Endodermal cell (in vitro differentiated cells): Measurements from ENCODE around the gene OMP. TPM values are rescaled to one million over a fixed set of nuclear protein-coding genes. Genes with fewer than 3 reads are reported as not detected.
A peak's percentile ranks its signal among the peaks of the same experiment; 100 is the strongest.

Experiments used
- DNase-seq: peaks from one replicate; pipeline ENCODE4 v3.0.0-alpha.2; 2017
- H3K27ac ChIP-seq: 2 replicates; pipeline ENCODE4 v1.5.1; 2013; ENCODE audit warnings: mild to moderate bottlenecking, low read depth, low read length, moderate library complexity
- H3K27me3 ChIP-seq: 2 replicates; pipeline ENCODE4 v1.6.1; 2013; ENCODE audit warnings: mild to moderate bottlenecking, low read length, moderate library complexity; ENCODE audit not compliant: insufficient read depth, control insufficient read depth, poor library complexity, severe bottlenecking
- H3K36me3 ChIP-seq: 2 replicates; pipeline ENCODE4 v1.7.0; 2013; ENCODE audit warnings: mild to moderate bottlenecking, low read length, moderate library complexity; ENCODE audit not compliant: control insufficient read depth, insufficient read depth
- H3K4me1 ChIP-seq: one replicate; pipeline ENCODE4 v1.7.0; 2013; ENCODE audit warnings: low read length; ENCODE audit not compliant: control insufficient read depth, insufficient read depth
- H3K4me3 ChIP-seq: 2 replicates; pipeline ENCODE4 v1.5.1; 2013; ENCODE audit warnings: mild to moderate bottlenecking, low read length, moderate library complexity
- H3K9ac ChIP-seq: 2 replicates; pipeline ENCODE4 v1.6.1; 2013; ENCODE audit warnings: mild to moderate bottlenecking, low read length, moderate library complexity; ENCODE audit not compliant: poor library complexity, severe bottlenecking; ENCODE audit errors: extremely low read depth
- H3K9me3 ChIP-seq: 2 replicates; pipeline ENCODE4 v1.6.1; 2013; ENCODE audit warnings: mild to moderate bottlenecking, low read length, moderate library complexity; ENCODE audit not compliant: control insufficient read depth
- H3K27ac Mint-ChIP-seq: 2 replicates; pipeline ENCODE4 v1.8.0; 2020; ENCODE audit warnings: mixed read lengths
- H3K27me3 Mint-ChIP-seq: 2 replicates; pipeline ENCODE4 v1.8.0; 2021; ENCODE audit warnings: mild to moderate bottlenecking, mixed read lengths; ENCODE audit not compliant: insufficient read depth
- H3K36me3 Mint-ChIP-seq: 2 replicates; pipeline ENCODE4 v1.8.0; 2020; ENCODE audit warnings: low read depth, mixed read lengths
- H3K4me1 Mint-ChIP-seq: 2 replicates; pipeline ENCODE4 v1.8.0; 2020; ENCODE audit warnings: mixed read lengths
- H3K4me3 Mint-ChIP-seq: 2 replicates; pipeline ENCODE4 v1.8.0; 2020; ENCODE audit warnings: mild to moderate bottlenecking, moderate library complexity, mixed read lengths
- H3K9me3 Mint-ChIP-seq: 2 replicates; pipeline ENCODE4 v1.8.0; 2020; ENCODE audit warnings: mild to moderate bottlenecking, mixed read lengths
- WGBS, 2 experiments: methylation state at CpG; one replicate each; pipeline versions ENCODE4 v1.1.5 to v1.1.7; 2013; ENCODE audit warnings: missing lambda C conversion rate in 2 of 2, mixed read lengths in 1 of 2; ENCODE audit not compliant: insufficient coverage in 1 of 2, insufficient read length in 1 of 2; 5-methylcytosine and 5-hydroxymethylcytosine counted together
- long read RNA-seq, 4 experiments: library from polyadenylated mRNA in 2 of 4; library from RNA in 1 of 4; library from capped mRNA in 1 of 4; stranded (forward) in 3 of 4; unstranded in 1 of 4; transcript quantifications; one replicate each; pipeline ENCODE4 v2.0.0, GENCODE V29; 2020 to 2021; ENCODE audit warnings: inconsistent platforms in 1 of 4
- polyA plus RNA-seq, 2 experiments: library from polyadenylated mRNA; stranded (reverse); fragments of 50-300 nt; gene quantifications; one replicate each; pipeline ENCODE4 v1.2.3, GENCODE V29; 2013
- total RNA-seq, 2 donors: library from RNA; stranded (reverse); fragmentation: NEBNext Ultra II Directional in 1 of 2; extraction: Animal tissue kit (Norgen Biotek cat#: 25700) in 1 of 2; gene quantifications; 2 replicates in 1 of 2; 3 replicates in 1 of 2; pipeline ENCODE4 v1.2.1, GENCODE V29; 2021
- TF ChIP-seq, protein P1 (sequence below): fragments of 200-600 bp; sonication (generic); conservative IDR thresholded peaks from 2 replicates; pipeline ENCODE4 v1.5.0; 2021; ENCODE audit warnings: antibody characterized with exemption, mild to moderate bottlenecking

Gene OMP, protein sequence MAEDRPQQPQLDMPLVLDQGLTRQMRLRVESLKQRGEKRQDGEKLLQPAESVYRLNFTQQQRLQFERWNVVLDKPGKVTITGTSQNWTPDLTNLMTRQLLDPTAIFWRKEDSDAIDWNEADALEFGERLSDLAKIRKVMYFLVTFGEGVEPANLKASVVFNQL
- 1 to 10 TPM; 1.6 to 1.7 TPM for total RNA-seq
- not detected for polyA plus RNA-seq (2013, experiment 1 of 2)
- not detected for polyA plus RNA-seq (2013, experiment 2 of 2)
- long read RNA-seq, experiment 1, result 0 reads
- long read RNA-seq, experiment 2, result 0 reads
- long read RNA-seq, experiment 3, result 0 reads
- long read RNA-seq, experiment 4, result 0 reads

DNA sequence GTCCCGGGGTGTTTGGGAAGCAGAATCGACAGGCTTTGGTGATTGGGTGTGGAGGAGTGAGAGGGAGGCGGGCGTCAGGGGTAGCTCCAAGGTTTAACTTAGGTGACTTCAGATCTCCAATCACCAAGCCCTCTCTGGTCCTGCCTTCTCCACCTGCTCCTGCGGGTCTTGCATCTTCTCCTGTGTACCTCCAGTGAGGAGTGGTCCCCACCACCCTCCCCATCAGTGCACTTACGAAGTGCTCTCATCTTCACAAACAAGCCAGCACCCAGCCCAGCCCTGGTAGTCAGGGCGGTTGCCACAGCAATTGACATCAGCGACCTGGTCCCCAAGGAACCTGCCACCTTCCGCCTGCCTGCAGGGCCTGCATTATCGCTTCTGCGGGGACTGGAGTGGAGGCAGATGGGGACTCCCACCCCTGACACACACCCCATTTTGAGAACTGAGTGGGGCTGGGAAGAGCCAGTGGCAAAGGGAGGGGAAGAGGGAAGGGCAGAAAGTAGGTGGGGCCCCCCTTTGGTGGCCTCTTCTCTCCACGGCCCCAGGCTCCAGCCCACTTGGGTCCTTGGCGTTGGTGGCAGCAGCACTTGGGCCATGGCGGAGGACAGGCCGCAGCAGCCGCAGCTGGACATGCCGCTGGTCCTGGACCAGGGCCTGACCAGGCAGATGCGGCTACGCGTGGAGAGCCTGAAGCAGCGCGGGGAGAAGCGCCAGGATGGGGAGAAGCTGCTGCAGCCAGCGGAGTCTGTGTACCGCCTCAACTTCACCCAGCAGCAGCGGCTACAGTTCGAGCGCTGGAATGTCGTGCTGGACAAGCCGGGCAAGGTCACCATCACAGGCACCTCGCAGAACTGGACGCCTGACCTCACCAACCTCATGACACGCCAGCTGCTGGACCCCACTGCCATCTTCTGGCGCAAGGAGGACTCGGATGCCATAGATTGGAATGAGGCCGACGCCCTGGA lies at the start of gene OMP:
TSS of gene OMP (plus strand) at position 595 of the 965 bp plus-strand sequence. CDS start at position 595, 0 bp downstream.
- no peaks in the 10 kb centered on the region for H3K9me3 ChIP-seq
- no peaks in the 10 kb centered on the region for H3K4me1 ChIP-seq
- no peak within 1 kb of the TSS for H3K4me3 ChIP-seq
- no peak within 1 kb of the TSS for H3K27ac ChIP-seq
- no peaks in the 10 kb centered on the region for H3K4me1 Mint-ChIP-seq
- peak within 1 kb of the TSS; percentile 40 for H3K27ac Mint-ChIP-seq
- H3K27me3 ChIP-seq, result no peaks in the 10 kb centered on the region
- peaks cover 9% of the 10 kb centered on the region for H3K36me3 Mint-ChIP-seq
- WGBS, 2 experiments, result 94 to 98% methylated on average over 28 to 37 of the region's 37 CpGs
- TF ChIP-seq, protein P1, sequence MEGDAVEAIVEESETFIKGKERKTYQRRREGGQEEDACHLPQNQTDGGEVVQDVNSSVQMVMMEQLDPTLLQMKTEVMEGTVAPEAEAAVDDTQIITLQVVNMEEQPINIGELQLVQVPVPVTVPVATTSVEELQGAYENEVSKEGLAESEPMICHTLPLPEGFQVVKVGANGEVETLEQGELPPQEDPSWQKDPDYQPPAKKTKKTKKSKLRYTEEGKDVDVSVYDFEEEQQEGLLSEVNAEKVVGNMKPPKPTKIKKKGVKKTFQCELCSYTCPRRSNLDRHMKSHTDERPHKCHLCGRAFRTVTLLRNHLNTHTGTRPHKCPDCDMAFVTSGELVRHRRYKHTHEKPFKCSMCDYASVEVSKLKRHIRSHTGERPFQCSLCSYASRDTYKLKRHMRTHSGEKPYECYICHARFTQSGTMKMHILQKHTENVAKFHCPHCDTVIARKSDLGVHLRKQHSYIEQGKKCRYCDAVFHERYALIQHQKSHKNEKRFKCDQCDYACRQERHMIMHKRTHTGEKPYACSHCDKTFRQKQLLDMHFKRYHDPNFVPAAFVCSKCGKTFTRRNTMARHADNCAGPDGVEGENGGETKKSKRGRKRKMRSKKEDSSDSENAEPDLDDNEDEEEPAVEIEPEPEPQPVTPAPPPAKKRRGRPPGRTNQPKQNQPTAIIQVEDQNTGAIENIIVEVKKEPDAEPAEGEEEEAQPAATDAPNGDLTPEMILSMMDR, result no peak
- no peak for DNase-seq
- H3K9me3 Mint-ChIP-seq, result peaks cover 17% of the 10 kb centered on the region
- H3K36me3 ChIP-seq, result no peaks in the 10 kb centered on the region
- H3K9ac ChIP-seq, result no peak within 1 kb of the TSS
- H3K4me3 Mint-ChIP-seq, result no peak within 1 kb of the TSS
- H3K27me3 Mint-ChIP-seq, result no peaks in the 10 kb centered on the region

DNA sequence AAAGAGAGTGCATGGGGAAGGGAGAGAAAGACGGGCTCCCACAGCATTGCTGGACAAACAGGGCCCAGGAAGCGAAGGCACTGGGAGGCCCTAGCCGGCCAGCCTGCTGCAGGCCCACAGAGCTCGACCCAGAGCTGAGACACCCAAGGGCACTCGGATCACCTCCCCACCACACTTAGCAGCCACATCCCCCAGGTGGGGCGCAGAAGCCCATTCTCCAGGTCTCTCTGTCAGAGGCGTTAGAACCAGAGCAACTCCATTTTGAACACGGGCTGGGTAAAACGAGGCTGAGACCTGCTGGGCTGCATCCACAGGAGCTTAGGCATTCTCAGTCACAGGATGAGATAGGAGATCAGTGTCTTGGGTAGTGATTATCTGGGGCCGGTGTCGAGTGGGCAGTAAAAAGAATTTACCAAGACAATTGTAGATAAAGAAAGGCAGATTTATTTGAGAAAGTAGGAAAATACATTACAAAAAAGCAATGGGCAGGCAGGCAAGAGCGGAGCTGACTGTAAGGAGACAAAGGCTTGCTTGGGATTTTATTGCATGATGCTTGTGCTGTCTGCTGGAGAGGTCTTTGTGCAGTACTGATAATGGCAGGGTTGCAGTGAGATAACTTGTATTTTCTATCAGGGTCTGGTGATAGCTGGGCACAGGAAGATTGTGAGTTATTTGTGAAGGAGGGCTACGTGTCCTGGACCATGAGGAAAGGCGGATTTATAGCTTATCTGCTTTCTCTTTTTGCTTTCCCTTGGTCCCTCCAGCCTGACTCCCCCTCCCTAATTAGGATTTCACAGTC lies 49.2 kb upstream of the OMP start:
- Mint-ChIP-seq H3K4me3 (no peak overlapping the region), H3K27me3 (peaks cover 12% of the 10 kb centered on the region), H3K36me3 (no peaks in the 10 kb centered on the region), H3K9me3 (peaks cover 27% of the 10 kb centered on the region), H3K4me1 (no peaks in the 10 kb centered on the region), H3K27ac (no peak overlapping the region)
- Histone ChIP-seq H3K9me3 (peaks cover 16% of the 10 kb centered on the region), H3K27me3 (no peaks in the 10 kb centered on the region), H3K27ac (no peak overlapping the region), H3K36me3 (no peaks in the 10 kb centered on the region), H3K4me1 (no peaks in the 10 kb centered on the region), H3K4me3 (no peak overlapping the region), H3K9ac (no peak overlapping the region)
- 78 to 86% methylated on average over 10 to 14 of the region's 14 CpGs for WGBS, 2 experiments
- TF ChIP-seq, protein P1, result no peak
- peak; percentile 27 for DNase-seq

DNA sequence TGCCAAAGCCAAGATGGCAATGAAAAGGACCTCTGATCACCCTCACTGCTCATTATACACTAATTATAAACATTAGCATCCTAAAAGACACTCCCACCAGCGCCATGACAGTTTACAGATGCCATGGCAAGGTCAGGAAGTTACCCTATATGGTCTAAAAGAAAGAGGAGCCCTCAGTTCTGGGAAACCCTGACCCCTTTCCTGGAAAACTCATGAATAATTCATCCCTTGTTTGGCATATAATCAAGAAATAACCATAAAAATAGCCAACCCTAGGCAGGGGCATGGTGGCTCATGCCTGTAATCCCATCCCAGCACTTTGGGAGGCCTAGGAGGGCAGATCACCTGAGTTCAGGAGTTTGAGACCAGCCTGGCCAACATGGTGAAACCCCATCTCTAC lies 48.6 kb upstream of the OMP start:
- DNase-seq, result no peak
- no peak overlapping the region for H3K4me3 Mint-ChIP-seq
- H3K27me3 Mint-ChIP-seq, result peaks cover 12% of the 10 kb centered on the region
- H3K27ac ChIP-seq, result no peak overlapping the region
- no peaks in the 10 kb centered on the region for H3K27me3 ChIP-seq
- H3K9me3 Mint-ChIP-seq, result peaks cover 27% of the 10 kb centered on the region
- H3K36me3 Mint-ChIP-seq, result no peaks in the 10 kb centered on the region
- WGBS, 2 experiments, result 79 to 100% methylated on average over 1 of the region's 1 CpG
- no peak overlapping the region for H3K9ac ChIP-seq
- TF ChIP-seq, protein P1, result no peak
- H3K9me3 ChIP-seq, result peaks cover 16% of the 10 kb centered on the region
- H3K4me1 ChIP-seq, result no peaks in the 10 kb centered on the region
- H3K4me1 Mint-ChIP-seq, result no peaks in the 10 kb centered on the region
- no peak overlapping the region for H3K27ac Mint-ChIP-seq
- H3K36me3 ChIP-seq, result no peaks in the 10 kb centered on the region
- H3K4me3 ChIP-seq, result no peak overlapping the region
